Pancreas (tissue), 10 donors: ENCODE measurements around the gene HMCN1. TPM values are rescaled to one million over a fixed set of nuclear protein-coding genes. Genes with fewer than 3 reads are reported as not detected.
"Not testable (repeated sequence)": the region's sequence is repeated elsewhere in the genome, so short reads cannot be mapped to it uniquely, and the experiment has no call there.

Source experiments
- ATAC-seq, 4 donors: fragments of 200-7000 bp; cut with Tn5 transposase; one replicate each; pipeline versions ENCODE4 v1.8.0 to v1.9.1; 2020; ENCODE audit warnings: mild to moderate bottlenecking in 4 of 4, moderate library complexity in 4 of 4
- DNase-seq, 6 donors: peaks; one replicate each; pipeline ENCODE4 v3.0.0-alpha.2; 2020
- FAIRE-seq: peaks from 2 replicates; lab custom pipeline; 2012; peaks lifted over from hg19 to GRCh38; lab: Jason Lieb, UNC
- H3K27ac ChIP-seq, 4 donors: fragments of 200-600 bp; sonication (generic); 1 replicate in 3 of 4; 2 replicates in 1 of 4; pipeline versions ENCODE4 v1.5.0 to v1.8.0; 2020
- H3K27me3 ChIP-seq, 4 donors: fragments of 200-600 bp; one replicate each; pipeline ENCODE4 v1.8.0; 2021
- H3K36me3 ChIP-seq, 3 donors: fragments of 200-600 bp; sonication (generic) in 1 of 3; one replicate each; pipeline versions ENCODE4 v1.5.0 to v1.8.0; 2020 to 2021
- H3K4me1 ChIP-seq, 3 donors: fragments of 200-600 bp; one replicate each; pipeline ENCODE4 v1.8.0; 2021
- H3K4me3 ChIP-seq, 4 donors: fragments of 200-600 bp; sonication (generic) in 2 of 4; one replicate each; pipeline versions ENCODE4 v1.5.0 to v1.8.0; 2020 to 2021
- H3K9me3 ChIP-seq, 4 donors: fragments of 200-600 bp; one replicate each; pipeline ENCODE4 v1.8.0; 2021
- CTCF ChIP-seq, 4 donors: fragments of 200-600 bp; sonication (generic) in 3 of 4; IDR thresholded peaks; one replicate each; pipeline versions ENCODE4 v1.5.0 to v1.8.0; 2021; ENCODE audit warnings: antibody characterized with exemption in 4 of 4
- WGBS, 2 donors: extraction: QIAGEN DNeasy Blood & Tissue Kit; methylation state at CpG; one replicate each; pipeline ENCODE4 v1.1.7; 2013; 5-methylcytosine and 5-hydroxymethylcytosine counted together
- intact Hi-C, 3 donors: fragments of 100-400 bp; cut with DNase I; formaldehyde crosslinking; loops; one replicate each; pipeline versions ENCODE4 v1.11.1 to v1.14.2; 2022
- polyA plus RNA-seq, 2 donors: library from polyadenylated mRNA; stranded (reverse); fragments of 200-250 nt; gene quantifications; one replicate each; pipeline ENCODE4 v1.2.3, GENCODE V29; 2013
- total RNA-seq, 6 donors: library from RNA; stranded (reverse); fragmentation: NEBNext Ultra II Directional in 4 of 6; extraction: Animal tissue kit (Norgen Biotek cat#: 25700) in 4 of 6; gene quantifications; one replicate each; pipeline versions ENCODE4 v1.2.1 to v1.2.4, GENCODE V29; 2021 to 2023
- donor health status: healthy with polysubstance abuse.
- donor health status: DM: no; HTN: no; CAD: no; lungs with moderate emphysema.
- donor health status: DM: no; HTN: no; CAD: no.
- donor health status: control.
- donor health status: control.
- donor health status: Bipolar disorder and iron deficiency.
- donor health status: DM: yes; HTN: yes; CAD: no.
- donor health status: DM: no; HTN: no; CAD: no.
- donor health status: DM: no; HTN: no; CAD: no.
- donor health status: DM: yes; HTN: yes; CAD: no.

Gene HMCN1
- total and polyA plus RNA-seq, 8 donors = 0.19 to 4.8 (median 0.60) TPM

- H3K27ac ChIP-seq = no peak overlapping the region
- peaks cover 0 to 4% (median 0%) of the 10 kb centered on the region in 4 donors for H3K27me3 ChIP-seq
- H3K36me3 ChIP-seq = no peaks in the 10 kb centered on the region
- FAIRE-seq (no peak), ATAC-seq (no peak), DNase-seq (no peak)
- H3K4me1 ChIP-seq = peaks cover 0 to 4% (median 0%) of the 10 kb centered on the region in 3 donors
- TF ChIP-seq CTCF (IDR thresholded peaks at IDR 0.05) = no peak
- H3K9me3 ChIP-seq = no peaks in the 10 kb centered on the region
- WGBS, 2 donors = 34 to 40% methylated on average over 3 of the region's 3 CpGs
- intact Hi-C loops = no loop called here
- no peak overlapping the region for H3K4me3 ChIP-seq
These were observed 445.0 kb downstream of the HMCN1 start for GRCh38 chr1:186179231-186179630.

GRCh38 chr1:186183219-186183618, 449.0 kb downstream of the HMCN1 start:
- 89 to 93% methylated on average over 1 of the region's 1 CpG for WGBS, 2 donors
- H3K36me3 ChIP-seq = no peaks in the 10 kb centered on the region
- no peak overlapping the region for H3K4me3 ChIP-seq
- no peak for TF ChIP-seq CTCF (IDR thresholded peaks at IDR 0.05)
- H3K9me3 ChIP-seq = no peaks in the 10 kb centered on the region
- no peak for ATAC-seq
- no peak for DNase-seq
- no peak overlapping the region for H3K27ac ChIP-seq
- intact Hi-C loops = no loop called here
- H3K4me1 ChIP-seq = peaks cover 0 to 4% (median 0%) of the 10 kb centered on the region in 3 donors
- peaks cover 0 to 4% (median 0%) of the 10 kb centered on the region in 4 donors for H3K27me3 ChIP-seq
- no peak for FAIRE-seq

- no peak for TF ChIP-seq CTCF (IDR thresholded peaks at IDR 0.05)
- no peak for DNase-seq
- intact Hi-C loops = no loop called here
- H3K4me1 ChIP-seq = peaks cover 0 to 4% (median 0%) of the 10 kb centered on the region in 3 donors
- no peak overlapping the region for H3K4me3 ChIP-seq
- H3K27me3 ChIP-seq = peaks cover 0 to 4% (median 0%) of the 10 kb centered on the region in 4 donors
- no peaks in the 10 kb centered on the region for H3K9me3 ChIP-seq
- ATAC-seq = no peak
- 26 to 35% methylated on average over 5 of the region's 5 CpGs for WGBS, 2 donors
- FAIRE-seq = no peak
- no peaks in the 10 kb centered on the region for H3K36me3 ChIP-seq
- H3K27ac ChIP-seq = no peak overlapping the region
These were observed 449.9 kb downstream of the HMCN1 start for GRCh38 chr1:186183970-186184628.

- 83 to 92% methylated on average over 6 of the region's 6 CpGs for WGBS, 2 donors
- H3K9me3 ChIP-seq, FAIRE-seq, H3K4me1 ChIP-seq, H3K27ac ChIP-seq, intact Hi-C loops, H3K36me3 ChIP-seq, DNase-seq, H3K27me3 ChIP-seq, H3K4me3 ChIP-seq, ATAC-seq: not testable (repeated sequence)
These were observed 452.1 kb downstream of the HMCN1 start for GRCh38 chr1:186186251-186186650.

GRCh38 chr1:186187601-186188000, 453.4 kb downstream of the HMCN1 start:
- DNase-seq (no peak), ATAC-seq (no peak), FAIRE-seq (no peak)
- H3K27ac ChIP-seq = no peak overlapping the region
- no peaks in the 10 kb centered on the region for H3K27me3 ChIP-seq
- intact Hi-C loops = no loop called here
- no peaks in the 10 kb centered on the region for H3K36me3 ChIP-seq
- no peak overlapping the region for H3K4me3 ChIP-seq
- peaks cover 0 to 4% (median 0%) of the 10 kb centered on the region in 3 donors for H3K4me1 ChIP-seq
- no peak for TF ChIP-seq CTCF (IDR thresholded peaks at IDR 0.05)
- H3K9me3 ChIP-seq = no peaks in the 10 kb centered on the region
- 76% methylated on average over 5 of the region's 5 CpGs for WGBS, 2 donors
